Transverse colon (tissue), 4 donors: Measurements from ENCODE around the gene DHDH.

ENCODE experiments used
- EP300 ChIP-seq: sonication (generic); formaldehyde crosslinking; IDR thresholded peaks from one replicate; pipeline ENCODE4 v1.6.1; 2017; ENCODE audit warnings: antibody characterized with exemption, low read depth
- POLR2AphosphoS5 ChIP-seq, 3 donors: sonication (generic); formaldehyde crosslinking; IDR thresholded peaks; one replicate each; pipeline ENCODE4 v1.6.1; 2016; ENCODE audit warnings: antibody characterized with exemption in 3 of 3
- TF ChIP-seq, protein P1 (sequence below), 5 experiments: fragments of 200-600 bp in 3 of 5; fragments of 450-650 bp in 2 of 5; sonication (generic) in 3 of 5; IDR thresholded peaks; 1 replicate in 2 of 5; 2 replicates in 3 of 5; pipeline ENCODE4 v1.5.1; 2016 to 2017; ENCODE audit warnings: antibody characterized with exemption in 5 of 5, inconsistent platforms in 3 of 5, mild to moderate bottlenecking in 2 of 5, moderate library complexity in 1 of 5

- TF ChIP-seq POLR2AphosphoS5 (IDR thresholded peaks at IDR 0.05) (no peak), EP300 (no peak)
- TF ChIP-seq, protein P1, sequence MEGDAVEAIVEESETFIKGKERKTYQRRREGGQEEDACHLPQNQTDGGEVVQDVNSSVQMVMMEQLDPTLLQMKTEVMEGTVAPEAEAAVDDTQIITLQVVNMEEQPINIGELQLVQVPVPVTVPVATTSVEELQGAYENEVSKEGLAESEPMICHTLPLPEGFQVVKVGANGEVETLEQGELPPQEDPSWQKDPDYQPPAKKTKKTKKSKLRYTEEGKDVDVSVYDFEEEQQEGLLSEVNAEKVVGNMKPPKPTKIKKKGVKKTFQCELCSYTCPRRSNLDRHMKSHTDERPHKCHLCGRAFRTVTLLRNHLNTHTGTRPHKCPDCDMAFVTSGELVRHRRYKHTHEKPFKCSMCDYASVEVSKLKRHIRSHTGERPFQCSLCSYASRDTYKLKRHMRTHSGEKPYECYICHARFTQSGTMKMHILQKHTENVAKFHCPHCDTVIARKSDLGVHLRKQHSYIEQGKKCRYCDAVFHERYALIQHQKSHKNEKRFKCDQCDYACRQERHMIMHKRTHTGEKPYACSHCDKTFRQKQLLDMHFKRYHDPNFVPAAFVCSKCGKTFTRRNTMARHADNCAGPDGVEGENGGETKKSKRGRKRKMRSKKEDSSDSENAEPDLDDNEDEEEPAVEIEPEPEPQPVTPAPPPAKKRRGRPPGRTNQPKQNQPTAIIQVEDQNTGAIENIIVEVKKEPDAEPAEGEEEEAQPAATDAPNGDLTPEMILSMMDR (IDR thresholded peaks at IDR 0.05), result no peak
Measured at GRCh38 chr19:48910803-48911202, 22.7 kb upstream of the DHDH start.
